B cell (primary cell): Measurements from ENCODE around the gene INTS3.

ENCODE experiments used
- CTCF ChIP-seq: fragments of 200-600 bp; IDR thresholded peaks from one replicate; pipeline ENCODE4 v1.8.0; 2022; ENCODE audit warnings: antibody characterized with exemption, mild to moderate bottlenecking
- EZH2 ChIP-seq: IDR thresholded peaks from 2 replicates; pipeline ENCODE4 v1.6.1; 2012; ENCODE audit warnings: borderline replicate concordance, low read depth, mild to moderate bottlenecking, moderate library complexity, low read length; ENCODE audit not compliant: insufficient read depth, poor library complexity, severe bottlenecking

DNA sequence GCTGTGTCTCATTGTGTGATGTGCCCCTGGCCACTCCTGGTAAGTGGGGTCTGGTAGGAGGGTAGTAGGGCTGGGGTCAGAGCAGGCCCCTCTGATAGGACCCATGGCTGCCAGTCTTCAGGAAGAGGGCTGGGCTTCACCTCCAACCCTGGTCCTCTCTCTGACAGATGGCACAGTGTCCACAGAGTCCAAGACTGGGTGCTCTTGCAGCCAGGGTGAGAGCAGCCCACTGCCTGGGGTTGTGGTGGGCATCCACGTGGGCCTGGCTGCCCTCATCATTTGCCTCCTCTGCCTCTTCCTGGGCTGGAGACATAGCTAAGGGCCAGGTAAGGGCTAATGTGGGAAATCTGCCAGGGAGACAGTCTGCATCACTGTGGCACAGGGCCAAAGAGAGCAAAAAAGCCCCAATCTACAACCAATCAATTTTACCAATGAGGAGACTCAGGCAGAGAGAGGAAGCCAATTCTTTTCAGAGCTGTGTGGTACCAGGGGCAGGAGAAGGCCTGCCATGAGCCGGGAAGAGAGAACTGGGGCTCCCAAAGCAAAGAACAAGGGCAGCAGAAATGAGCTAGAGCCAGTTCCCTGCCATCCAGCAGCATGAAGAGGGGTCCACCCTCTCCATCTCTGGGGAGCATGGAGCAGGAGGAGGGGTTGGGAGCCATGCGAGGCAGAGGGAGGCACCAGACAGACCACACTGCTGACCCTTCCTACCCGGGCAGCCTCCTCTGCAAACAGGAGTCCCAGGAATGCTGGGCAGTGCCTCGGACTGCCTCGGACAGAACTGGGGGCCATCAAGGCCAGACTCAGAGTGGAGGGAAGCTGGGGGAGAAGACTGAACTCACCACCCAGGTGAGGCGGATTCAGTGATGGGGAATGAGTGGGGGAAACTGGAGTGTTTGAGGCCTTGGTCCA is 74.2 kb downstream of the INTS3 start:
- no peak for TF ChIP-seq CTCF
- no peak for TF ChIP-seq EZH2
